ENCODE data around the gene ELAC2. TPM values are rescaled to one million over a fixed set of nuclear protein-coding genes. Genes with fewer than 3 reads are reported as not detected.

ELAC2 gene
- total RNA-seq (10 to 100 TPM; 84.5 to 86.3 TPM), polyA plus RNA-seq (54.2 TPM)

GRCh38 chr17:13017655-13018459 is at the start of gene ELAC2:
TSS of gene ELAC2 (minus strand) at chr17:13018027. CDS start at chr17:13017947, 80 bp downstream.
- Histone ChIP-seq H3K27ac (ENCODE audit: low read depth, low read length) (peak within 1 kb of the TSS; percentile 71), H3K9me3 (ENCODE audit: low read length) (no peaks in the 10 kb centered on the region), H3K27me3 (ENCODE audit: insufficient read depth, low read length, poor library complexity, severe bottlenecking) (no peaks in the 10 kb centered on the region), H3K4me1 (ENCODE audit: insufficient read depth, low read length) (peaks cover 13% of the 10 kb centered on the region), H3K36me3 (ENCODE audit: insufficient read depth, low read length) (peaks cover 29% of the 10 kb centered on the region), H3K4me3 (ENCODE audit: low read length) (peak within 1 kb of the TSS; percentile 85)
- Mint-ChIP-seq H3K9me3 (no peaks in the 10 kb centered on the region), H3K4me3 (peak within 1 kb of the TSS; percentile 90 to 99 (median 98)), H3K27ac (peak within 1 kb of the TSS; percentile 73 to 98 (median 97)), H3K36me3 (peaks cover 14 to 49% (median 18%) of the 10 kb centered on the region in 3 donors), H3K27me3 (no peaks in the 10 kb centered on the region), H3K4me1 (peaks cover 34 to 51% (median 43%) of the 10 kb centered on the region in 3 donors)
- peak; percentile 91 to 97 (median 96) for DNase-seq
- CTCF ChIA-PET = interaction anchor here (1.3 to 6.3 kb wide), 6 partner anchors 10 to 25 kb away, joined by 3 to 103 read pairs (median 6); no protein-coding TSS in a partner anchor
- POLR2A ChIA-PET = interaction anchor here (0.7 to 1.6 kb wide), 5 partner anchors 997 to 1284 kb away, joined by 3 to 6 read pairs (median 3); partner anchors contain the start of genes HS3ST3B1, MAP2K4 and ZNF18

DNA sequence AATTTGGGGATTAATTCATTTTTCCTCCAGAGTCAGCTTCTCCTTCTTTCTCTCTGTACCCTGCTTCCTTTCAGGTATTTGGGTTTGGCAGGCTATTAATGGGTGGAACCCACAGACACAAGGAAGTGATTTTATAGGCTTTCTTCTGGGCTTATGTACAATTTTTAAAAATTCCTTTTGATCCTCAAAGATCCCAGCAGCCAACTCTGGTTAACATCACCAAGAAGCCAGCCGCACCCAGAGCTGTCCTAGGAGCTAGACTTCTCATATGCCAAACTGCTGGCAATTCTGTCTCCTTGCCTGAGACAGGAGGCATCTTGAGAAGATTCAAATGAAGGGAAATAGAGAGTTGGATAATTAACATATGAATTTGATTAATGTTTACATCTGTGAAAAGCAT is 47.2 kb upstream of the ELAC2 start:
- ChIA-PET CTCF (no interaction called here), POLR2A (no interaction called here)
- Histone ChIP-seq H3K4me3 (ENCODE audit: low read length) (no peak overlapping the region), H3K27ac (ENCODE audit: low read depth, low read length) (no peak overlapping the region), H3K9me3 (ENCODE audit: low read length) (no peaks in the 10 kb centered on the region), H3K4me1 (ENCODE audit: insufficient read depth, low read length) (no peaks in the 10 kb centered on the region), H3K36me3 (ENCODE audit: insufficient read depth, low read length) (no peaks in the 10 kb centered on the region), H3K27me3 (ENCODE audit: insufficient read depth, low read length, poor library complexity, severe bottlenecking) (no peaks in the 10 kb centered on the region)
- no peak for DNase-seq
- H3K4me3 Mint-ChIP-seq = no peak overlapping the region
- H3K4me1 Mint-ChIP-seq = no peaks in the 10 kb centered on the region
- peaks cover 4 to 29% of the 10 kb centered on the region in 2 donors for H3K27me3 Mint-ChIP-seq
- no peaks in the 10 kb centered on the region for H3K36me3 Mint-ChIP-seq
- no peak overlapping the region for H3K27ac Mint-ChIP-seq
- H3K9me3 Mint-ChIP-seq = peaks cover 0 to 3% (median 0%) of the 10 kb centered on the region in 5 donors

- Mint-ChIP-seq H3K9me3 (peaks cover 0 to 3% (median 0%) of the 10 kb centered on the region in 5 donors), H3K4me3 (no peak overlapping the region), H3K27me3 (peaks cover 14 to 26% of the 10 kb centered on the region in 2 donors), H3K4me1 (no peaks in the 10 kb centered on the region), H3K27ac (no peak overlapping the region), H3K36me3 (peaks cover 0 to 1% (median 0%) of the 10 kb centered on the region in 3 donors)
- Histone ChIP-seq H3K27ac (ENCODE audit: low read depth, low read length) (no peak overlapping the region), H3K27me3 (ENCODE audit: insufficient read depth, low read length, poor library complexity, severe bottlenecking) (no peaks in the 10 kb centered on the region), H3K36me3 (ENCODE audit: insufficient read depth, low read length) (no peaks in the 10 kb centered on the region), H3K4me1 (ENCODE audit: insufficient read depth, low read length) (no peaks in the 10 kb centered on the region), H3K4me3 (ENCODE audit: low read length) (no peak overlapping the region), H3K9me3 (ENCODE audit: low read length) (no peaks in the 10 kb centered on the region)
- ChIA-PET POLR2A (no interaction called here), CTCF (no interaction called here)
- DNase-seq = no peak
These were observed 37.3 kb upstream of the ELAC2 start for GRCh38 chr17:13055131-13055530.

DNA sequence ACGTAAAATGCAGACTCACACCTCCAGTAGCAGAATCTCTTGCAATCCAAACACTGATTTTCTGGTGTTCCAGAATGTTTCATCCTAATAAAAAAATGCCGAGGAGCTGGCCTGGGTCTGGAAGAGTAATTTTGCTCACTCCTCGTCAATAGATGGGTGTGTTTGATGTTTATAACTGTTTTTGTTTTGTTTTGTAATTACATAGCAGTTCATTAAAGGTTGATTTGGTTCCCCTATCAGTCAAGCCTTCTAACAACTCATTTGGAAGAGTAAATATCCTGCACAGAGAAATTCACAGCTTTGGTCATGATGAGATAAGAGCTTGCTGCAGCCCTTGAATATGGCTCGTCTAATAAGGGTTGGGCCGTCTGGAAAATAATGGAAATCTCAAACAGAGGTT is 36.8 kb upstream of the ELAC2 start:
- peaks cover 0 to 3% (median 0%) of the 10 kb centered on the region in 5 donors for H3K9me3 Mint-ChIP-seq
- ChIA-PET POLR2A (no interaction called here), CTCF (no interaction called here)

DNA sequence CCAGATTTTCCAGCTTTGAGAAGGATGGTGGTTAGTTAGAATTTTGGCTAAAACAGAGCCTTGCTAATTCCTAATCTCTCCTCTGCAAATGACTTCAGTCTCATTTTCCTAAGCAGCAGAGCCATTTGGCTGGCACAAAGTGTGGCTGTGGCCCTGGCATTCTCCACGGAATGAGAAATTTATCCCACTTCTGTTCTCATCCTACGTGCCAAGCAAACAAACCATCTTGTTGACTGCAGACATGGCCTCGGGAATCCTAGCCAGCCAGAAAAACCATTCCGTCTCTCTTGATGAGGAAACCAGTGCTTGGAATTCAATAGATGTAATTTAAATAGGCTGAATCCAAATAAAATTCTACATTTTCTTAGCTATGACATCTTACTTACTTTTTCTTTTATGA is 34.1 kb upstream of the ELAC2 start:
- Mint-ChIP-seq H3K4me1 (no peaks in the 10 kb centered on the region), H3K27me3 (peaks cover 21 to 28% of the 10 kb centered on the region in 2 donors), H3K9me3 (no peaks in the 10 kb centered on the region), H3K27ac (no peak overlapping the region), H3K4me3 (no peak overlapping the region), H3K36me3 (peaks cover 0 to 1% (median 0%) of the 10 kb centered on the region in 3 donors)
- no peaks in the 10 kb centered on the region for H3K27me3 ChIP-seq (ENCODE audit: insufficient read depth, low read length, poor library complexity, severe bottlenecking)
- ChIA-PET POLR2A (no interaction called here), CTCF (interaction anchor here (1.6 kb wide), 1 partner anchor 22 kb away, joined by 4 read pairs; no protein-coding TSS in a partner anchor)
- H3K4me1 ChIP-seq (ENCODE audit: insufficient read depth, low read length) = no peaks in the 10 kb centered on the region
- H3K36me3 ChIP-seq (ENCODE audit: insufficient read depth, low read length) = no peaks in the 10 kb centered on the region
- no peak overlapping the region for H3K27ac ChIP-seq (ENCODE audit: low read depth, low read length)
- DNase-seq = no peak
- no peaks in the 10 kb centered on the region for H3K9me3 ChIP-seq (ENCODE audit: low read length)
- H3K4me3 ChIP-seq (ENCODE audit: low read length) = no peak overlapping the region

More for the DNA sequence above, 36.8 kb upstream of the ELAC2 start:
- no peak overlapping the region for H3K4me3 ChIP-seq (ENCODE audit: low read length)
- DNase-seq = no peak
- Mint-ChIP-seq H3K4me3 (no peak overlapping the region), H3K36me3 (peaks cover 0 to 1% (median 0%) of the 10 kb centered on the region in 3 donors), H3K4me1 (no peaks in the 10 kb centered on the region), H3K27ac (no peak overlapping the region), H3K27me3 (peaks cover 14 to 27% of the 10 kb centered on the region in 2 donors)
- H3K27ac ChIP-seq (ENCODE audit: low read depth, low read length) = no peak overlapping the region
- no peaks in the 10 kb centered on the region for H3K9me3 ChIP-seq (ENCODE audit: low read length)
- H3K4me1 ChIP-seq (ENCODE audit: insufficient read depth, low read length) = no peaks in the 10 kb centered on the region
- no peaks in the 10 kb centered on the region for H3K27me3 ChIP-seq (ENCODE audit: insufficient read depth, low read length, poor library complexity, severe bottlenecking)
- no peaks in the 10 kb centered on the region for H3K36me3 ChIP-seq (ENCODE audit: insufficient read depth, low read length)

DNA sequence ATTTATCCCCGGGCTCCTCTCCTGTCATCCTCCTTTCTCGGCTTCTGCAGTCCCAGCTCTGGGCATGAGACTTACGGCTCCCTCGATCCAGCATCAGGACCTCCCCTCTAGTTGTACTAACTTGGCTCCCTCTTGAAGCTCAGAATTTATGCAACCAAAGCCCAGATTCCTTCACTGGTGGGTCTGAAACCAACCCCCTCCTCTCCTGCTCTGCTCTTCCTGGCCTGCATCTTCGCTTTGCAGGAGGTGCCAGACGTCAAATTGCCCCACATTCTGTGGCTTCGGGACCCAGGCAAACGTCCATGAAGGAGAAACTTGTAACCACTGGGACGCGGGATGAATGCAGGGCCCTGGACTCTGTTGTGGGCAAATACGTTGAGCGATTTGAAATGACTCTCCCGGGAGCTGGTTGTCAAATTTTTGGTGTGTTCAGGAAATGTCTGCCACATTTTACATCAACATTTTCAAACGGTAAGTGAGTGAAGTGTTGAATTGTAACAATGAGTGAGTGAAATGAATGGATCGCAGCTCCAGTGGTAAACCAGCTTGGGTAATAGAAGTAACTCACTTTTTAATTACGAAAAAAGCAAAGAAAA is 29.3 kb upstream of the ELAC2 start:
- ChIA-PET POLR2A (no interaction called here), CTCF (interaction anchor here (4.6 kb wide), 1 partner anchor 16 kb away, joined by 22 read pairs; no protein-coding TSS in a partner anchor)
- no peak overlapping the region for H3K4me3 ChIP-seq (ENCODE audit: low read length)
- H3K27me3 Mint-ChIP-seq = peaks cover 18 to 44% of the 10 kb centered on the region in 2 donors
- H3K27me3 ChIP-seq (ENCODE audit: insufficient read depth, low read length, poor library complexity, severe bottlenecking) = peaks cover 3% of the 10 kb centered on the region
- no peaks in the 10 kb centered on the region for H3K4me1 ChIP-seq (ENCODE audit: insufficient read depth, low read length)
- no peak for DNase-seq
- no peaks in the 10 kb centered on the region for H3K9me3 ChIP-seq (ENCODE audit: low read length)
- H3K36me3 ChIP-seq (ENCODE audit: insufficient read depth, low read length) = no peaks in the 10 kb centered on the region
- H3K36me3 Mint-ChIP-seq = peaks cover 0 to 1% (median 0%) of the 10 kb centered on the region in 3 donors
- H3K4me1 Mint-ChIP-seq = no peaks in the 10 kb centered on the region
- no peak overlapping the region for H3K27ac Mint-ChIP-seq
- H3K9me3 Mint-ChIP-seq = no peaks in the 10 kb centered on the region
- no peak overlapping the region for H3K4me3 Mint-ChIP-seq
- no peak overlapping the region for H3K27ac ChIP-seq (ENCODE audit: low read depth, low read length)

DNA sequence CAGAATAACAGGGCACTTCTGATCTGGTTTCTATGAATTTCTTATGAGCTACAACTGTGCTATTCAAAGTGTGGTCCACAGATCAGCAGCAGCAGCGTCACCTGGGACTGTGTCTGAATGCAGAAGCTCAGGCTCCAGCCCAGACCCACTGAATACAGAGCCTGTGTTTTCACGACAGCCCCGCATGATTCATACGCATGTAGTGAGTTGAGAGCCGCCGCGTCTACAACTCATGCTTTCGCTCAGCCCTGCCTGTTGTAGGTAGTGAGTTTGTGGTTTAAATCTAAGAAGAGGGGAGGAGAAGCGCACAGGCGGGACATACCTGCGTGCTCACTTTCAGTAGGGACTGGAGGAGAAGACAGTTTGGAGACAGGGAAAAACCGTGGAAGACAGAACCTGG is 28.5 kb upstream of the ELAC2 start:
- Mint-ChIP-seq H3K27me3 (peaks cover 16 to 52% of the 10 kb centered on the region in 2 donors), H3K4me3 (no peak overlapping the region), H3K27ac (no peak overlapping the region), H3K9me3 (no peaks in the 10 kb centered on the region), H3K36me3 (no peaks in the 10 kb centered on the region), H3K4me1 (no peaks in the 10 kb centered on the region)
- DNase-seq = no peak
- peaks cover 3% of the 10 kb centered on the region for H3K27me3 ChIP-seq (ENCODE audit: insufficient read depth, low read length, poor library complexity, severe bottlenecking)
- no peak overlapping the region for H3K4me3 ChIP-seq (ENCODE audit: low read length)
- ChIA-PET POLR2A (no interaction called here), CTCF (interaction anchor here (4.6 kb wide), 1 partner anchor 15 kb away, joined by 22 read pairs; no protein-coding TSS in a partner anchor)
- H3K27ac ChIP-seq (ENCODE audit: low read depth, low read length) = no peak overlapping the region
- H3K9me3 ChIP-seq (ENCODE audit: low read length) = no peaks in the 10 kb centered on the region
- H3K4me1 ChIP-seq (ENCODE audit: insufficient read depth, low read length) = no peaks in the 10 kb centered on the region
- H3K36me3 ChIP-seq (ENCODE audit: insufficient read depth, low read length) = no peaks in the 10 kb centered on the region

DNA sequence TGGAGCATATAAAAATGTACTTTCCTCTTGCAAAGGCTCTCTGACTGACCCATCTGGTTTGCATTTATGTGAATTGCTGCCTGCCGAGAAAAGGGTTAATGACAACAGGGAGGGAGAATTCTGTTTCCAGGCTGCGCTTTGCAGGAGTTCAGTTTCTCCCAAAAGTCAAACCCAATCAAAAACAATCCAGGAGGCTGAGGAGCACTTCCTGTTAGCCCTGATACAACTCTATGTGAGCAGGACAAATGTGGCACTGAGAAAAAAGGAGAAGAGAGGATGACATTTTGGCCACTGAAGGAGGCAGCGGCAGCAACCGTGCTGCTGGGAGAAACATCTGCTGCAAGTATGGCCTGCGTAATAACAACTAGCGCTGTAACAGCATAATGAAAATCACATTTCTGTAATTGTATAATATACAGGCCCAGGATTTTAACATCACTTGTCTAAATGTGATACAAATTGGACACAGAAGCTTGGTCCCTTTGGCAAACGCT is 26.8 kb upstream of the ELAC2 start:
- Histone ChIP-seq H3K9me3 (ENCODE audit: low read length) (no peaks in the 10 kb centered on the region), H3K27me3 (ENCODE audit: insufficient read depth, low read length, poor library complexity, severe bottlenecking) (peaks cover 3% of the 10 kb centered on the region), H3K4me3 (ENCODE audit: low read length) (no peak overlapping the region), H3K27ac (ENCODE audit: low read depth, low read length) (no peak overlapping the region), H3K4me1 (ENCODE audit: insufficient read depth, low read length) (no peaks in the 10 kb centered on the region), H3K36me3 (ENCODE audit: insufficient read depth, low read length) (no peaks in the 10 kb centered on the region)
- no peaks in the 10 kb centered on the region for H3K4me1 Mint-ChIP-seq
- ChIA-PET CTCF (no interaction called here), POLR2A (no interaction called here)
- H3K36me3 Mint-ChIP-seq = no peaks in the 10 kb centered on the region
- no peak for DNase-seq
- H3K4me3 Mint-ChIP-seq = no peak overlapping the region
- no peak overlapping the region for H3K27ac Mint-ChIP-seq
- no peaks in the 10 kb centered on the region for H3K9me3 Mint-ChIP-seq
- H3K27me3 Mint-ChIP-seq = peaks cover 14 to 53% of the 10 kb centered on the region in 2 donors

Measured in CD8-positive, alpha-beta memory T cell (primary cell).